Gastroesophageal sphincter (tissue), 3 donors: ENCODE measurements around the gene CCHCR1.

Experiments
- POLR2AphosphoS5 ChIP-seq: sonication (generic); formaldehyde crosslinking; IDR thresholded peaks from one replicate; pipeline ENCODE4 v1.6.1; 2017; ENCODE audit warnings: antibody characterized with exemption
- TF ChIP-seq, protein P1 (sequence below), 4 experiments: fragments of 200-600 bp in 2 of 4; fragments of 450-650 bp in 2 of 4; sonication (generic) in 1 of 4; IDR thresholded peaks; one replicate each; pipeline ENCODE4 v1.5.1; 2017 to 2019; ENCODE audit warnings: antibody characterized with exemption in 4 of 4, mild to moderate bottlenecking in 2 of 4, moderate library complexity in 2 of 4

DNA sequence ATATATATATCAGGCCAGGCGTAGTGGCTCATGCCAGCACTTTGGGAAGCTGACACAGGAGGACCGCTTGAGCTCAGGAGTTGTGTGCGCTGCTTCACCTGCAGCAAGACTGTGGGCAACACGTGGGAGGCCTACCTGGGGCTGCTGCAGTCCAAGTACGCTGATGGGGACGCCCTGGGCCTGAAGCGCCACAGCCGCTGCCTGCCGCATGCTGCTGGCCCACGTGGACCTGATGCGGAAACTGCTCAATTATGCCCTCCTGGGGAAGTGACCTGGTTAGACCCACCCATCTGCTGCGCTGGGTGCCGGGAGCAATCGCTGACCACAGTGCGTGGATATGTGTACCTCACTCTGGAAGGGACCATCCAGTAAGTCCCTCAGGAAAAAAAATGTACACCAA lies 17.0 kb downstream of the CCHCR1 start:
- TF ChIP-seq, protein P1, sequence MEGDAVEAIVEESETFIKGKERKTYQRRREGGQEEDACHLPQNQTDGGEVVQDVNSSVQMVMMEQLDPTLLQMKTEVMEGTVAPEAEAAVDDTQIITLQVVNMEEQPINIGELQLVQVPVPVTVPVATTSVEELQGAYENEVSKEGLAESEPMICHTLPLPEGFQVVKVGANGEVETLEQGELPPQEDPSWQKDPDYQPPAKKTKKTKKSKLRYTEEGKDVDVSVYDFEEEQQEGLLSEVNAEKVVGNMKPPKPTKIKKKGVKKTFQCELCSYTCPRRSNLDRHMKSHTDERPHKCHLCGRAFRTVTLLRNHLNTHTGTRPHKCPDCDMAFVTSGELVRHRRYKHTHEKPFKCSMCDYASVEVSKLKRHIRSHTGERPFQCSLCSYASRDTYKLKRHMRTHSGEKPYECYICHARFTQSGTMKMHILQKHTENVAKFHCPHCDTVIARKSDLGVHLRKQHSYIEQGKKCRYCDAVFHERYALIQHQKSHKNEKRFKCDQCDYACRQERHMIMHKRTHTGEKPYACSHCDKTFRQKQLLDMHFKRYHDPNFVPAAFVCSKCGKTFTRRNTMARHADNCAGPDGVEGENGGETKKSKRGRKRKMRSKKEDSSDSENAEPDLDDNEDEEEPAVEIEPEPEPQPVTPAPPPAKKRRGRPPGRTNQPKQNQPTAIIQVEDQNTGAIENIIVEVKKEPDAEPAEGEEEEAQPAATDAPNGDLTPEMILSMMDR (IDR thresholded peaks at IDR 0.05): no peak
- no peak for TF ChIP-seq POLR2AphosphoS5
